ENCODE results near the gene PSAPL1. TPM values are rescaled to one million over a fixed set of nuclear protein-coding genes. Genes with fewer than 3 reads are reported as not detected.
A peak's percentile ranks its signal among the peaks of the same experiment; 100 is the strongest.

Gene PSAPL1
- total RNA-seq, 4 donors from 2014 or later, result 16.4 to 268 (median 137) TPM

- TF ChIP-seq POLR2A (IDR thresholded peaks at IDR 0.05), result no peak
- TF ChIP-seq POLR2AphosphoS5 (IDR thresholded peaks at IDR 0.05), result no peak
- no peak for TF ChIP-seq CTCF (IDR thresholded peaks at IDR 0.05)
- TF ChIP-seq EP300 (IDR thresholded peaks at IDR 0.05), result no peak
- no peak overlapping the region for H3K4me3 ChIP-seq
- H3K27ac ChIP-seq, result no peak overlapping the region
- H3K36me3 ChIP-seq, result no peaks in the 10 kb centered on the region
- no peaks in the 10 kb centered on the region for H3K9me3 ChIP-seq
- 92% methylated on average over 18 of the region's 23 CpGs for WGBS
- no peak for DNase-seq (ENCODE audit: low spot score in 2 of 2)
- peaks cover 4% of the 10 kb centered on the region for H3K4me1 ChIP-seq
- H3K27me3 ChIP-seq, result no peaks in the 10 kb centered on the region
Observed at GRCh38 chr4:7432531-7433375, 2.0 kb downstream of the PSAPL1 start.

GRCh38 chr4:7431696-7432530 lies 2.8 kb downstream of the PSAPL1 start:
- Histone ChIP-seq H3K27me3 (no peaks in the 10 kb centered on the region), H3K27ac (no peak overlapping the region), H3K4me3 (no peak overlapping the region), H3K36me3 (no peaks in the 10 kb centered on the region), H3K9me3 (no peaks in the 10 kb centered on the region), H3K4me1 (peaks cover 4% of the 10 kb centered on the region)
- WGBS, result 94% methylated on average over 16 of the region's 27 CpGs
- TF ChIP-seq POLR2A (IDR thresholded peaks at IDR 0.05), result no peak
- no peak for TF ChIP-seq CTCF (IDR thresholded peaks at IDR 0.05)
- peak in 1 of 2 donors; percentile 76 for DNase-seq (ENCODE audit: low spot score in 2 of 2)

- 89% methylated on average over 9 of the region's 17 CpGs for WGBS
Observed at GRCh38 chr4:7430965-7431695, 3.6 kb downstream of the PSAPL1 start.

GRCh38 chr4:7430368-7430964 lies 4.3 kb downstream of the PSAPL1 start:
- Histone ChIP-seq H3K36me3 (no peaks in the 10 kb centered on the region), H3K4me1 (peaks cover 4% of the 10 kb centered on the region), H3K9me3 (no peaks in the 10 kb centered on the region), H3K27ac (no peak overlapping the region), H3K27me3 (no peaks in the 10 kb centered on the region), H3K4me3 (no peak overlapping the region)
- DNase-seq (ENCODE audit: low spot score in 2 of 2), result peak; percentile 52 to 72
- TF ChIP-seq POLR2AphosphoS5 (IDR thresholded peaks at IDR 0.05) (no peak), EP300 (IDR thresholded peaks at IDR 0.05) (no peak), CTCF (IDR thresholded peaks at IDR 0.05) (no peak), POLR2A (IDR thresholded peaks at IDR 0.05) (no peak)
- 43% methylated on average over 10 of the region's 16 CpGs for WGBS

More at GRCh38 chr4:7430965-7431695, 3.6 kb downstream of the PSAPL1 start:
- Histone ChIP-seq H3K4me1 (peaks cover 4% of the 10 kb centered on the region), H3K4me3 (no peak overlapping the region), H3K27me3 (no peaks in the 10 kb centered on the region), H3K36me3 (no peaks in the 10 kb centered on the region), H3K27ac (no peak overlapping the region), H3K9me3 (no peaks in the 10 kb centered on the region)
- peak; percentile 47 to 68 for DNase-seq (ENCODE audit: low spot score in 2 of 2)
- TF ChIP-seq CTCF (IDR thresholded peaks at IDR 0.05) (no peak), POLR2A (IDR thresholded peaks at IDR 0.05) (no peak), POLR2AphosphoS5 (IDR thresholded peaks at IDR 0.05) (no peak), EP300 (IDR thresholded peaks at IDR 0.05) (no peak)
